Measurements from ENCODE around the gene CNTNAP2.

- TF ChIP-seq EZH2 (conservative IDR thresholded peaks at IDR 0.05; ENCODE audit: low read depth, low read length): no peak
- TF ChIP-seq RAD51 (IDR thresholded peaks at IDR 0.05; ENCODE audit: borderline replicate concordance): no peak
Observed at GRCh38 chr7:147944321-147944720, 1827.7 kb downstream of the CNTNAP2 start.
